Body of pancreas (tissue), 4 donors: ENCODE data around the gene GUK1.

Experiments
- POLR2A ChIP-seq, 3 donors: fragments of 450-650 bp; IDR thresholded peaks; one replicate each; pipeline ENCODE4 v1.6.1; 2016; ENCODE audit warnings: antibody characterized with exemption in 3 of 3, mild to moderate bottlenecking in 2 of 3
- TF ChIP-seq, protein P1 (sequence below), 7 experiments: fragments of 450-650 bp in 4 of 7; fragments of 200-600 bp in 3 of 7; sonication (generic) in 3 of 7; IDR thresholded peaks; one replicate each; pipeline ENCODE4 v1.5.1; 2016 to 2019; ENCODE audit warnings: antibody characterized with exemption in 7 of 7

DNA sequence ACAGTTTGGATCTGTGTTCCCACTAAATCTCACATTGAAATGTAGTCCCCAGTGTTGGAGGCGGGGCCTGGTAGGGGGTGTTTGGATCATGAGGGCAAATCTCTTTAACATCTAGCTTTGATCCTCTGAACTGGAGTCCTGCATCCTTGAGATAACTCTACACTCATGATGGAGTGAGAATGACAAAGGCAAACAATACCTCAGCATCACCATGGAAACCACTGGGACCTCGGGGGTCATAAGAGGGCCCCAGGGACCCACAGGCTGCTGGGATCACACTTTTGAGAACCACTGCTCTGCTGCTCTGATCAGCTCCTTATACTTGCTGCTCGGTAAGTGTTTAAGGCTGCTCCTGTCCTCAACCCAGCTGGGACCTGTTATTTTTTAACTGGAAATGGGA, 54.4 kb downstream of the GUK1 start:
- TF ChIP-seq, protein P1, sequence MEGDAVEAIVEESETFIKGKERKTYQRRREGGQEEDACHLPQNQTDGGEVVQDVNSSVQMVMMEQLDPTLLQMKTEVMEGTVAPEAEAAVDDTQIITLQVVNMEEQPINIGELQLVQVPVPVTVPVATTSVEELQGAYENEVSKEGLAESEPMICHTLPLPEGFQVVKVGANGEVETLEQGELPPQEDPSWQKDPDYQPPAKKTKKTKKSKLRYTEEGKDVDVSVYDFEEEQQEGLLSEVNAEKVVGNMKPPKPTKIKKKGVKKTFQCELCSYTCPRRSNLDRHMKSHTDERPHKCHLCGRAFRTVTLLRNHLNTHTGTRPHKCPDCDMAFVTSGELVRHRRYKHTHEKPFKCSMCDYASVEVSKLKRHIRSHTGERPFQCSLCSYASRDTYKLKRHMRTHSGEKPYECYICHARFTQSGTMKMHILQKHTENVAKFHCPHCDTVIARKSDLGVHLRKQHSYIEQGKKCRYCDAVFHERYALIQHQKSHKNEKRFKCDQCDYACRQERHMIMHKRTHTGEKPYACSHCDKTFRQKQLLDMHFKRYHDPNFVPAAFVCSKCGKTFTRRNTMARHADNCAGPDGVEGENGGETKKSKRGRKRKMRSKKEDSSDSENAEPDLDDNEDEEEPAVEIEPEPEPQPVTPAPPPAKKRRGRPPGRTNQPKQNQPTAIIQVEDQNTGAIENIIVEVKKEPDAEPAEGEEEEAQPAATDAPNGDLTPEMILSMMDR (IDR thresholded peaks at IDR 0.05) = no peak
- no peak for TF ChIP-seq POLR2A (IDR thresholded peaks at IDR 0.05)
